Astrocyte (in vitro differentiated cells and primary cell): ENCODE results near the gene C20orf204. TPM values are rescaled to one million over a fixed set of nuclear protein-coding genes. Genes with fewer than 3 reads are reported as not detected.
A peak's percentile ranks its signal among the peaks of the same experiment; 100 is the strongest.

Experiments
- DNase-seq: peaks from one replicate; pipeline ENCODE4 v3.0.0-alpha.2; 2010; ENCODE audit warnings: low read depth
- FAIRE-seq: peaks from 2 replicates; lab custom pipeline; 2011; peaks lifted over from hg19 to GRCh38; lab: Jason Lieb, UNC
- H2AFZ ChIP-seq: 2 replicates; pipeline ENCODE4 v1.6.0; 2012; ENCODE audit warnings: low read depth, low read length, inconsistent platforms
- H3K27ac ChIP-seq: 2 replicates; pipeline ENCODE4 v1.5.1; 2011; ENCODE audit warnings: low read depth, low read length, inconsistent platforms
- H3K27me3 ChIP-seq: 2 replicates; pipeline ENCODE4 v1.6.0; 2011; ENCODE audit warnings: low read length, inconsistent platforms; ENCODE audit not compliant: insufficient read depth
- H3K36me3 ChIP-seq: 2 replicates; pipeline ENCODE4 v1.5.1; 2011; ENCODE audit warnings: low read length, inconsistent platforms; ENCODE audit not compliant: insufficient read depth
- H3K4me1 ChIP-seq: 2 replicates; pipeline ENCODE4 v1.5.1; 2011; ENCODE audit warnings: low read length, inconsistent platforms; ENCODE audit not compliant: insufficient read depth
- H3K4me2 ChIP-seq: 2 replicates; pipeline ENCODE4 v1.6.0; 2012; ENCODE audit warnings: low read length, inconsistent platforms
- H3K4me3 ChIP-seq: 2 replicates; pipeline ENCODE4 v1.5.1; 2011; ENCODE audit warnings: low read depth, mild to moderate bottlenecking, low read length, inconsistent platforms; ENCODE audit not compliant: insufficient read depth
- H3K79me2 ChIP-seq: 2 replicates; pipeline ENCODE4 v1.6.0; 2012; ENCODE audit warnings: mild to moderate bottlenecking, low read length, inconsistent platforms; ENCODE audit not compliant: insufficient read depth
- H3K9ac ChIP-seq: 2 replicates; pipeline ENCODE4 v1.6.0; 2012; ENCODE audit warnings: mild to moderate bottlenecking, low read length, inconsistent platforms
- H3K9me3 ChIP-seq: 2 replicates; pipeline ENCODE4 v1.5.1; 2012; ENCODE audit warnings: low read depth, mild to moderate bottlenecking, low read length, inconsistent platforms; ENCODE audit not compliant: insufficient read depth
- H4K20me1 ChIP-seq: 2 replicates; pipeline ENCODE4 v1.6.0; 2012; ENCODE audit warnings: low read length, inconsistent platforms; ENCODE audit not compliant: insufficient read depth
- H3K27ac Mint-ChIP-seq: one replicate; pipeline ENCODE4 v1.8.0; 2021; ENCODE audit warnings: mild to moderate bottlenecking, mixed read lengths; ENCODE audit not compliant: unreplicated experiment
- H3K27me3 Mint-ChIP-seq: one replicate; pipeline ENCODE4 v1.8.0; 2021; ENCODE audit warnings: low read depth, mixed read lengths; ENCODE audit not compliant: unreplicated experiment
- H3K36me3 Mint-ChIP-seq: one replicate; pipeline ENCODE4 v1.8.0; 2021; ENCODE audit warnings: low read depth, mixed read lengths; ENCODE audit not compliant: unreplicated experiment
- H3K4me1 Mint-ChIP-seq: one replicate; pipeline ENCODE4 v1.8.0; 2021; ENCODE audit warnings: low read depth, mixed read lengths; ENCODE audit not compliant: unreplicated experiment
- H3K4me3 Mint-ChIP-seq: one replicate; pipeline ENCODE4 v1.8.0; 2021; ENCODE audit warnings: mild to moderate bottlenecking, moderate library complexity, mixed read lengths; ENCODE audit not compliant: unreplicated experiment
- H3K9me3 Mint-ChIP-seq: one replicate; pipeline ENCODE4 v1.8.0; 2021; ENCODE audit warnings: mild to moderate bottlenecking, mixed read lengths; ENCODE audit not compliant: unreplicated experiment
- EZH2 ChIP-seq: IDR thresholded peaks from 2 replicates; pipeline ENCODE4 v1.6.1; 2012; ENCODE audit warnings: mild to moderate bottlenecking, low read length, inconsistent platforms; ENCODE audit not compliant: insufficient read depth
- total RNA-seq: library from RNA; stranded (reverse); gene quantifications from 2 replicates; pipeline ENCODE4 v1.2.1, GENCODE V29; 2021
- TF ChIP-seq, protein P1 (sequence below): IDR thresholded peaks from 2 replicates; pipeline ENCODE4 v1.5.1; 2011; ENCODE audit warnings: low read depth, mild to moderate bottlenecking, inconsistent platforms, low read length, moderate library complexity; ENCODE audit not compliant: insufficient read depth

C20orf204 gene
- total RNA-seq, 1 donor from 2014 or later = 0.75 TPM

DNA sequence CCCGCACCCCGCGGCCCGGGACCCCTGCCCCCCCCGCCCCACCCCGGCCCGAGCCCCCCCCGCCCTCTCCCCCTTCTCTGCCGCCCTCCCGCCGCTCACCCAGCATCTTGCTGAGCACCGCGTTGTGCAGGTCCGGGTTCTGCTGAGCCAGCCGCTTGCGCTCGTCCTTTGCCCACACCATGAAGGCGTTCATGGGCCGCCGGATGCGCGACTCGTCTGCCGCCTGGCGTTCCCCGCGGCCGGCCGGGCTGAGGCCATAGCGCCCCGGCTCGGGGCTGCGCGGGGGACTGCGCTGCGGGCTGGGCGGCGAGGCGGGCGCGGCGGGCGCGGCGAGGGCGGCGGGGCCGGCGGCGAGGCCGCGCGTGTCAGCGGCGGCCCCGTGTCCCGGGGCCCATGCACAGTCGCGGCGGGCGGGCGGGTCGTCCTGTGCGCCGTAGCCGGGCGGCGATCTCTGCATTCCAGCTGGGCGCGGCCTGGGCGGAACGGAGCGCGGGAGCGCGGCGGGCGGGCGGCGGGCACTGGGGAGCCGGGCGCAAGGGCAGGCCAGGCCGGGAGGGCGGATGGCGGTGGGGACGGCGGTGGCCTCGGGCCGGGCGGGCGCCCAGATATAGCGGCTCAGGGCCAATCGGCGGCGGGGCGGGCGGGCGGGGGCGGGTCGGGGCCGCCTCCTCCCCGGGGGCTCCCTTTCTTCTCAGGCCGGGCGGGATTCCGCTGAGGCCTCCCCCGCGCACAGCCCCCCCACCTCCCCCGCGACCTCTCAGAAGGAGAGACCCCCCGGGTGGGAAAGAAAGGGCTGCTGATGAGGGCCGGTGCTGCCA is 13.3 kb downstream of the C20orf204 start, which contains the start of gene SOX18:
SOX18 (minus strand) TSS at position 580 of the 818 bp plus-strand sequence; CDS start at position 457, 123 bp downstream.
- DNase-seq (no peak), FAIRE-seq (no peak)
- Histone ChIP-seq H3K4me1 (peaks cover 2% of the 10 kb centered on the region), H2AFZ (no peak within 1 kb of the TSS), H3K9me3 (no peaks in the 10 kb centered on the region), H3K9ac (no peak within 1 kb of the TSS), H3K27ac (no peak within 1 kb of the TSS), H3K36me3 (no peaks in the 10 kb centered on the region), H3K27me3 (peaks cover 40% of the 10 kb centered on the region), H3K4me3 (no peak within 1 kb of the TSS), H3K79me2 (no peaks in the 10 kb centered on the region), H3K4me2 (peak within 1 kb of the TSS; percentile 44), H4K20me1 (peaks cover 12% of the 10 kb centered on the region)
- TF ChIP-seq EZH2 = no peak
- TF ChIP-seq, protein P1, sequence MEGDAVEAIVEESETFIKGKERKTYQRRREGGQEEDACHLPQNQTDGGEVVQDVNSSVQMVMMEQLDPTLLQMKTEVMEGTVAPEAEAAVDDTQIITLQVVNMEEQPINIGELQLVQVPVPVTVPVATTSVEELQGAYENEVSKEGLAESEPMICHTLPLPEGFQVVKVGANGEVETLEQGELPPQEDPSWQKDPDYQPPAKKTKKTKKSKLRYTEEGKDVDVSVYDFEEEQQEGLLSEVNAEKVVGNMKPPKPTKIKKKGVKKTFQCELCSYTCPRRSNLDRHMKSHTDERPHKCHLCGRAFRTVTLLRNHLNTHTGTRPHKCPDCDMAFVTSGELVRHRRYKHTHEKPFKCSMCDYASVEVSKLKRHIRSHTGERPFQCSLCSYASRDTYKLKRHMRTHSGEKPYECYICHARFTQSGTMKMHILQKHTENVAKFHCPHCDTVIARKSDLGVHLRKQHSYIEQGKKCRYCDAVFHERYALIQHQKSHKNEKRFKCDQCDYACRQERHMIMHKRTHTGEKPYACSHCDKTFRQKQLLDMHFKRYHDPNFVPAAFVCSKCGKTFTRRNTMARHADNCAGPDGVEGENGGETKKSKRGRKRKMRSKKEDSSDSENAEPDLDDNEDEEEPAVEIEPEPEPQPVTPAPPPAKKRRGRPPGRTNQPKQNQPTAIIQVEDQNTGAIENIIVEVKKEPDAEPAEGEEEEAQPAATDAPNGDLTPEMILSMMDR = no peak
- Mint-ChIP-seq H3K27ac (no peak within 1 kb of the TSS), H3K9me3 (no peaks in the 10 kb centered on the region), H3K4me1 (peaks cover 8% of the 10 kb centered on the region), H3K27me3 (peaks cover 45% of the 10 kb centered on the region), H3K36me3 (no peaks in the 10 kb centered on the region), H3K4me3 (no peak within 1 kb of the TSS)

DNA sequence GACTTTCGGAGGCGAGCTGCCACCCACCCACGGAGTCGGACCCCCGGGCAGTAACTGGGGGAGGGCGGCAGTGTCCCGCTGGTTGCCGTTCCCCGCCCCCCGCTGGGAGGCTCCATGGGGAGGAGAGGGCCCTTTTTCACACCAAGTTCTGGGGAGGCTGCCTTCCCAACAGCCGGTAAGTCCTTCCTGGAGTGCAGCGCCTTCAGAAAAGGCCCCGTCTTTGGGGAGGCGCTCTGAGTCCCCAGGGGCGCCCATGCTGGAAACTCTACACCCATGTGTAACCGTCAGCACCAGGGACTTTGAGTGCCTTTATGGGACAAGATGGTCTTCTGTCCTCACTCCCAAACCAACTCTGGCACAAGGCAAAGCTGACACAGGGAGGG is 13.9 kb downstream of the C20orf204 start:
- Histone ChIP-seq H3K4me3 (no peak overlapping the region), H3K4me1 (no peaks in the 10 kb centered on the region), H3K9me3 (no peaks in the 10 kb centered on the region), H3K79me2 (no peaks in the 10 kb centered on the region), H3K4me2 (peak overlapping the region; percentile 44), H3K27me3 (peaks cover 40% of the 10 kb centered on the region), H3K36me3 (no peaks in the 10 kb centered on the region), H4K20me1 (peaks cover 12% of the 10 kb centered on the region), H3K27ac (no peak overlapping the region), H2AFZ (no peak overlapping the region), H3K9ac (no peak overlapping the region)
- Mint-ChIP-seq H3K4me3 (no peak overlapping the region), H3K27ac (no peak overlapping the region), H3K27me3 (peaks cover 39% of the 10 kb centered on the region), H3K9me3 (no peaks in the 10 kb centered on the region), H3K4me1 (peaks cover 4% of the 10 kb centered on the region), H3K36me3 (no peaks in the 10 kb centered on the region)
- FAIRE-seq = no peak
- peak; percentile 74 for TF ChIP-seq EZH2
- TF ChIP-seq, protein P1 = no peak
- DNase-seq = no peak
